ENCODE data around the gene LSS. TPM values are rescaled to one million over a fixed set of nuclear protein-coding genes. Genes with fewer than 3 reads are reported as not detected.

The LSS gene
- total RNA-seq, 1 experiment from 2014 or later = 27.3 TPM

GRCh38 chr21:46219591-46220239 lies 8.9 kb downstream of the LSS start:
- Histone ChIP-seq H3K9me3 (replicated peaks) (no peaks in the 10 kb centered on the region), H3K4me1 (replicated peaks) (no peaks in the 10 kb centered on the region), H3K27ac (no peak overlapping the region), H3K27me3 (replicated peaks) (no peaks in the 10 kb centered on the region), H3K4me3 (no peak overlapping the region), H3K36me3 (peaks cover 11% of the 10 kb centered on the region)
- DNase-seq (ENCODE audit: low read depth in 1 of 2, low spot score in 2 of 2) = no peak

- no peaks in the 10 kb centered on the region for H3K9me3 ChIP-seq (replicated peaks)
- DNase-seq (ENCODE audit: low read depth in 1 of 2, low spot score in 2 of 2) = no peak
- peaks cover 11% of the 10 kb centered on the region for H3K36me3 ChIP-seq
- no peak overlapping the region for H3K27ac ChIP-seq
- H3K4me1 ChIP-seq (replicated peaks) = no peaks in the 10 kb centered on the region
- no peak overlapping the region for H3K4me3 ChIP-seq
- no peaks in the 10 kb centered on the region for H3K27me3 ChIP-seq (replicated peaks)
Observed at GRCh38 chr21:46218906-46219590, 9.5 kb downstream of the LSS start.

GRCh38 chr21:46217511-46218196 lies 10.9 kb downstream of the LSS start:
- Histone ChIP-seq H3K36me3 (peaks cover 11% of the 10 kb centered on the region), H3K27ac (no peak overlapping the region), H3K4me3 (no peak overlapping the region), H3K27me3 (replicated peaks) (no peaks in the 10 kb centered on the region), H3K4me1 (replicated peaks) (no peaks in the 10 kb centered on the region), H3K9me3 (replicated peaks) (no peaks in the 10 kb centered on the region)
- DNase-seq (ENCODE audit: low read depth in 1 of 2, low spot score in 2 of 2) = no peak

GRCh38 chr21:46216132-46216747 lies 12.3 kb downstream of the LSS start:
- Histone ChIP-seq H3K27me3 (replicated peaks) (no peaks in the 10 kb centered on the region), H3K27ac (no peak overlapping the region), H3K9me3 (replicated peaks) (no peaks in the 10 kb centered on the region), H3K4me1 (replicated peaks) (no peaks in the 10 kb centered on the region), H3K36me3 (peaks cover 6% of the 10 kb centered on the region; the same call in 1 of the 2 replicates), H3K4me3 (no peak overlapping the region)
- DNase-seq (ENCODE audit: low read depth in 1 of 2, low spot score in 2 of 2) = no peak

GRCh38 chr21:46215436-46216131 lies 13.0 kb downstream of the LSS start:
- no peak overlapping the region for H3K4me3 ChIP-seq
- no peak overlapping the region for H3K27ac ChIP-seq
- peaks cover 8% of the 10 kb centered on the region for H3K36me3 ChIP-seq
- no peak for DNase-seq (ENCODE audit: low read depth in 1 of 2, low spot score in 2 of 2)
- H3K27me3 ChIP-seq (replicated peaks) = no peaks in the 10 kb centered on the region
- no peaks in the 10 kb centered on the region for H3K4me1 ChIP-seq (replicated peaks)
- no peaks in the 10 kb centered on the region for H3K9me3 ChIP-seq (replicated peaks)

GRCh38 chr21:46214478-46215340 lies 13.9 kb downstream of the LSS start:
- no peak for DNase-seq (ENCODE audit: low read depth in 1 of 2, low spot score in 2 of 2)
- Histone ChIP-seq H3K36me3 (peaks cover 7% of the 10 kb centered on the region), H3K4me1 (replicated peaks) (no peaks in the 10 kb centered on the region), H3K27ac (no peak overlapping the region), H3K9me3 (replicated peaks) (no peaks in the 10 kb centered on the region), H3K27me3 (replicated peaks) (no peaks in the 10 kb centered on the region), H3K4me3 (no peak overlapping the region)

GRCh38 chr21:46213620-46214286 lies 14.8 kb downstream of the LSS start:
- Histone ChIP-seq H3K27ac (no peak overlapping the region), H3K36me3 (peaks cover 11% of the 10 kb centered on the region; the same call in 1 of the 2 replicates), H3K4me3 (no peak overlapping the region), H3K4me1 (replicated peaks) (no peaks in the 10 kb centered on the region), H3K27me3 (replicated peaks) (no peaks in the 10 kb centered on the region), H3K9me3 (replicated peaks) (no peaks in the 10 kb centered on the region)
- DNase-seq (ENCODE audit: low read depth in 1 of 2, low spot score in 2 of 2) = no peak

- Histone ChIP-seq H3K36me3 (peaks cover 11% of the 10 kb centered on the region; the same call in 1 of the 2 replicates), H3K4me3 (no peak overlapping the region), H3K9me3 (replicated peaks) (no peaks in the 10 kb centered on the region), H3K27me3 (replicated peaks) (no peaks in the 10 kb centered on the region), H3K4me1 (replicated peaks) (no peaks in the 10 kb centered on the region), H3K27ac (no peak overlapping the region)
- DNase-seq (ENCODE audit: low read depth in 1 of 2, low spot score in 2 of 2) = no peak
Observed at GRCh38 chr21:46212721-46213484, 15.7 kb downstream of the LSS start.

GRCh38 chr21:46211786-46212720 lies 16.5 kb downstream of the LSS start:
- Histone ChIP-seq H3K36me3 (peaks cover 15% of the 10 kb centered on the region), H3K4me1 (replicated peaks) (no peaks in the 10 kb centered on the region), H3K9me3 (replicated peaks) (no peaks in the 10 kb centered on the region), H3K27ac (no peak overlapping the region), H3K4me3 (no peak overlapping the region), H3K27me3 (replicated peaks) (no peaks in the 10 kb centered on the region)
- DNase-seq (ENCODE audit: low read depth in 1 of 2, low spot score in 2 of 2) = no peak

- H3K4me1 ChIP-seq (replicated peaks) = no peaks in the 10 kb centered on the region
- H3K4me3 ChIP-seq = no peak overlapping the region
- no peak overlapping the region for H3K27ac ChIP-seq
- H3K9me3 ChIP-seq (replicated peaks) = no peaks in the 10 kb centered on the region
- H3K27me3 ChIP-seq (replicated peaks) = no peaks in the 10 kb centered on the region
- H3K36me3 ChIP-seq = peaks cover 19% of the 10 kb centered on the region
- no peak for DNase-seq (ENCODE audit: low read depth in 1 of 2, low spot score in 2 of 2)
Observed at GRCh38 chr21:46211376-46211775, 17.2 kb downstream of the LSS start.
